Endothelial cell (in vitro differentiated cells): ENCODE data around the gene STPG4. TPM values are rescaled to one million over a fixed set of nuclear protein-coding genes. Genes with fewer than 3 reads are reported as not detected.

ENCODE experiments used
- DNase-seq: peaks from one replicate; pipeline ENCODE4 v3.0.0; 2021; ENCODE audit warnings: low spot score
- H3K27ac Mint-ChIP-seq: one replicate; pipeline ENCODE4 v1.8.0; 2021; ENCODE audit warnings: mixed read lengths, inconsistent platforms; ENCODE audit not compliant: unreplicated experiment
- H3K27me3 Mint-ChIP-seq: one replicate; pipeline ENCODE4 v1.8.0; 2021; ENCODE audit warnings: mild to moderate bottlenecking, moderate library complexity, mixed read lengths, inconsistent platforms; ENCODE audit not compliant: unreplicated experiment
- H3K36me3 Mint-ChIP-seq: one replicate; pipeline ENCODE4 v1.8.0; 2021; ENCODE audit warnings: mild to moderate bottlenecking, low read depth, mixed read lengths, inconsistent platforms; ENCODE audit not compliant: unreplicated experiment
- H3K4me1 Mint-ChIP-seq: one replicate; pipeline ENCODE4 v1.8.0; 2021; ENCODE audit warnings: mild to moderate bottlenecking, mixed read lengths, inconsistent platforms; ENCODE audit not compliant: unreplicated experiment
- H3K4me3 Mint-ChIP-seq: one replicate; pipeline ENCODE4 v1.8.0; 2021; ENCODE audit warnings: mild to moderate bottlenecking, mixed read lengths, inconsistent platforms; ENCODE audit not compliant: unreplicated experiment
- H3K9me3 Mint-ChIP-seq: one replicate; pipeline ENCODE4 v1.8.0; 2021; ENCODE audit warnings: mixed read lengths, inconsistent platforms; ENCODE audit not compliant: unreplicated experiment
- total RNA-seq: library from RNA; stranded (reverse); fragmentation: NEBNext Ultra II Directional; extraction: Animal tissue kit (Norgen Biotek cat#: 25700); gene quantifications from one replicate; pipeline ENCODE4 v1.2.1, GENCODE V29; 2021; ENCODE audit not compliant: unreplicated experiment
- TF ChIP-seq, protein P1 (sequence below): fragments of 200-600 bp; sonication (generic); IDR thresholded peaks from one replicate; pipeline ENCODE4 v1.5.0; 2021; ENCODE audit warnings: antibody characterized with exemption; ENCODE audit not compliant: unreplicated experiment

The STPG4 gene
- total RNA-seq, 1 donor from 2014 or later: not detected

DNA sequence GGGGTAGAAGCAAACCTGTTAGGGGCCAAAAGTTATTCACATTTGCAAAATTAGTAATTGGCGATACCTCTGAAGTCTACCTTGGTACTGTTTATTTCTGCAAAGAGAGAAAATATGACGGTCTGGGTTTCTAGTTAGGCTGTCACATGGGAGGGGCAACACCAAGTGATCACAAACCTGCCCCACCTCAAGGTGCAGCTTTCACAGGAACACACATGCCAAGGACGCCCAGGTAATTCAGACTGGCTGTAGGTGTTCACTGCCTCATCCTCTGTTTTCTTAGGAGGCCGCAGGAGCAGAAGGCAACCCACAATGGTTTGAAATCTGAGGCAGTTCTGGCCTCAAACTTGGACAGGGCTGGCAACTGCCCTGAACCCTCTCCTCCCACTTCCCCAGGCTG lies 56.2 kb downstream of the STPG4 start:
- Mint-ChIP-seq H3K27me3 (peaks cover 2% of the 10 kb centered on the region), H3K4me1 (peaks cover 18% of the 10 kb centered on the region), H3K36me3 (peaks cover 6% of the 10 kb centered on the region), H3K27ac (no peak overlapping the region), H3K9me3 (no peaks in the 10 kb centered on the region), H3K4me3 (no peak overlapping the region)
- TF ChIP-seq, protein P1, sequence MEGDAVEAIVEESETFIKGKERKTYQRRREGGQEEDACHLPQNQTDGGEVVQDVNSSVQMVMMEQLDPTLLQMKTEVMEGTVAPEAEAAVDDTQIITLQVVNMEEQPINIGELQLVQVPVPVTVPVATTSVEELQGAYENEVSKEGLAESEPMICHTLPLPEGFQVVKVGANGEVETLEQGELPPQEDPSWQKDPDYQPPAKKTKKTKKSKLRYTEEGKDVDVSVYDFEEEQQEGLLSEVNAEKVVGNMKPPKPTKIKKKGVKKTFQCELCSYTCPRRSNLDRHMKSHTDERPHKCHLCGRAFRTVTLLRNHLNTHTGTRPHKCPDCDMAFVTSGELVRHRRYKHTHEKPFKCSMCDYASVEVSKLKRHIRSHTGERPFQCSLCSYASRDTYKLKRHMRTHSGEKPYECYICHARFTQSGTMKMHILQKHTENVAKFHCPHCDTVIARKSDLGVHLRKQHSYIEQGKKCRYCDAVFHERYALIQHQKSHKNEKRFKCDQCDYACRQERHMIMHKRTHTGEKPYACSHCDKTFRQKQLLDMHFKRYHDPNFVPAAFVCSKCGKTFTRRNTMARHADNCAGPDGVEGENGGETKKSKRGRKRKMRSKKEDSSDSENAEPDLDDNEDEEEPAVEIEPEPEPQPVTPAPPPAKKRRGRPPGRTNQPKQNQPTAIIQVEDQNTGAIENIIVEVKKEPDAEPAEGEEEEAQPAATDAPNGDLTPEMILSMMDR: no peak
- no peak for DNase-seq

DNA sequence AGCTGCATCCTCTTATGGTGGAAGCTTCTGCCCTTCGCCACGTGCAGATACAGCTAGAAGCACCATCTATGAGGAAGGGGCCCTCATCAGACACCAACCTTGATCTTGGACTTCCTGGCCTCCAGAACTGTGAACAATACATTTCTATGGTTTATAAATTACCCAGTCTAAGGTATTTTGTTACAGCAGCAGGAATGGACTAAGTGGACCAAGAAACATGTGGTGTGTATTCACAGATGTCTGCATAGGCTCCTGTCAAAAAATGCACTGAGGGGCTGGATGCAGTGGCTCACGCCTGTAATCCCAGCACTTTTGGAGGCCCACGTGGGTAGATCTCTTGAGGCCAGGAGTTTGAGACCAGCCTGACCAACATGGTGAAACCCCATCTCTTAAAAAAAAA lies 57.5 kb downstream of the STPG4 start:
- Mint-ChIP-seq H3K36me3 (peaks cover 6% of the 10 kb centered on the region), H3K27ac (no peak overlapping the region), H3K27me3 (peaks cover 2% of the 10 kb centered on the region), H3K4me1 (peaks cover 18% of the 10 kb centered on the region), H3K9me3 (no peaks in the 10 kb centered on the region), H3K4me3 (no peak overlapping the region)
- no peak for DNase-seq
- TF ChIP-seq, protein P1: no peak

DNA sequence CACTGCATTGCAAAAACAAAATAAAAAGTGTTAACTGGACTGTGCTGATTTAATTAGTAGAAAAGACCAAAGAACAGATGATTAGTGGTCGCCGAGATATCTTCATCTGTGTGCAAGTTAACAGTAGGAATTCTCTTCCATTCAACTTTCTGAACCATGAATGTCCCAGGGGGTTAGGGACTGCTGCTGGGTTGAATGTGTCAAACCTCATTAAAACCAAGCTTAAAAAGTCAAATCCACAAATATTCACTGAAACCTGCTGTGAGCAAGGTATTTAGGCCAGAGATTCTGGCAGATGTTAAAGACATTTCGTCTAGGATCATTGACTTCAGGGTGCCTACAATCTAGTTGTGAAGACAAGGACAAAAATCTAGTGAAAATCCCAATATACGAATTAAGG lies 58.7 kb downstream of the STPG4 start:
- Mint-ChIP-seq H3K27me3 (peaks cover 2% of the 10 kb centered on the region), H3K27ac (no peak overlapping the region), H3K9me3 (no peaks in the 10 kb centered on the region), H3K4me3 (no peak overlapping the region), H3K36me3 (peaks cover 3% of the 10 kb centered on the region), H3K4me1 (peaks cover 19% of the 10 kb centered on the region)
- no peak for DNase-seq
- TF ChIP-seq, protein P1: no peak

DNA sequence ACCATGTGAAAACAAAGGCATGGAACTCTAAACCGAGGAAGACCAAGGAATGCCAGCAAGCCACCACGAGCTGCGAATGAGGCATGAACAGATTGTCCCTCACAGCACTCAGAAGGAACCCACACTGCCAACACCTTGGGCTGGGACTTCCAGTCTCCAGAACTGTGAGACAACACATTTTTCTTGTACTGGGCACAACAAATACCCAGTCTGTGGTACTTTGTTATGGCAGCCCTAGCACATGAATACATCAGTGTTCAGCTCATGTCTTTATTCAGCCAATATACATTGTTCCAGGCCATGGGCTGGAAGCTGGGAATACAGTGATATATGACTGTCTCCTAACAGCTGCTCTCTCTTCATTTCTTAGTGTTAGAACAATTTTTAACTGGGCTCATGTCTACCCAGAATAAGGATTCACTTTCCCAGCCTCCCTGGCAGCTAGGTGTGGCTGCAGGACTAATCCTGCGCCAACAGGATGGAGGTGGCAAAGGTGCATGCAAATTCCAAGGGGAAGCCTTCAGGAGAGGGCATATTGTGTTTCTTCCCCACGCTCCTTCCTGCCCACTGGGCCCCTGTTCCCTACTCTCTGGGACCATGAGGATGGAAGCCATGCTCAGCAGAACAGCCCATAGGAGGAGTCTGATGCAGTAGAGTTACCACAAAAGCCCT lies 59.6 kb downstream of the STPG4 start:
- H3K27ac Mint-ChIP-seq: no peak overlapping the region
- no peaks in the 10 kb centered on the region for H3K9me3 Mint-ChIP-seq
- H3K36me3 Mint-ChIP-seq: peaks cover 3% of the 10 kb centered on the region
- peaks cover 2% of the 10 kb centered on the region for H3K27me3 Mint-ChIP-seq
- DNase-seq: no peak
- no peak overlapping the region for H3K4me3 Mint-ChIP-seq
- TF ChIP-seq, protein P1: no peak
- peaks cover 27% of the 10 kb centered on the region for H3K4me1 Mint-ChIP-seq

DNA sequence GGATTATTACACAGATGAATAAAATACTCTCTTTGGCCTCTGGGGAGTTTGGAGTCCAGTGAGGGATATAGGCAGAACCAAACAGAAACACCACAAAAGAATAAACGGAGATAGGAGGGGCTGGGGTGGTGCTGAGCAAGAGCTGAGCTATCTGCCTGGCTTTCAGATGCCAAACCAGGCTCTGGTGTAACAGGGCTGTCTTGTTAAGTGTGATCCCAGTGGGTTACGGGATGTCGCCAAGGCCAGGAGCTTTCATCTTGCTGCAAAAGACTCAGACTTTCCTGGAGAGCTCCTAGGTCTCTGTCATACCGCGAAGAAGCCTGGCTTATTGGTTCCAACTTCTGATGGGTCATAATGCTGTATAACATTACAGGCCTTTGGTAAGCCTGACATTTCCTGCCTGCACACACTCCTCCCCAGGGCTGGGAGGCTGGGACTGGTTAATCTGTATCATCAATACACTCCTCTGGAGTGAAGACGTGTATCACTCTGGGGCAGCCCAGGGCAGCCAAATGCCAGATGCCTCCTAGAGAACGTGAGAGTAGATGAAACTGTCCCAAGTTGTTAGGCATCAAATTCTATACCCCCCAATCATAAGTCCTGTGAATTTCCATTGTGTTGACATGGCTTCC lies 60.5 kb downstream of the STPG4 start:
- Mint-ChIP-seq H3K4me3 (no peak overlapping the region), H3K9me3 (no peaks in the 10 kb centered on the region), H3K4me1 (peaks cover 34% of the 10 kb centered on the region), H3K27me3 (peaks cover 3% of the 10 kb centered on the region), H3K36me3 (peaks cover 3% of the 10 kb centered on the region), H3K27ac (no peak overlapping the region)
- no peak for DNase-seq
- TF ChIP-seq, protein P1: no peak
